DMS153 (cell line): ENCODE results near the gene RRBP1.
"Not testable (repeated sequence)": the region's sequence is repeated elsewhere in the genome, so short reads cannot be mapped to it uniquely, and the experiment has no call there.

ENCODE experiments used
- DNase-seq: peaks from one replicate; lab custom pipeline; 2025; lab: John Stamatoyannopoulos, UW

The RRBP1 gene

GRCh38 chr20:17661121-17661744 lies 20.8 kb downstream of the RRBP1 start:
- DNase-seq, result no peak

- DNase-seq, result no peak
Measured at GRCh38 chr20:17660667-17661066, 21.4 kb downstream of the RRBP1 start.

GRCh38 chr20:17659801-17660200 lies 22.2 kb downstream of the RRBP1 start:
- DNase-seq, result no peak

GRCh38 chr20:17659344-17659743 lies 22.7 kb downstream of the RRBP1 start:
- DNase-seq, result not testable (repeated sequence)

GRCh38 chr20:17658648-17658993 lies 23.4 kb downstream of the RRBP1 start:
- no peak for DNase-seq

- DNase-seq, result no peak
Measured at GRCh38 chr20:17657898-17658647, 24.0 kb downstream of the RRBP1 start.

GRCh38 chr20:17657079-17657825 lies 24.8 kb downstream of the RRBP1 start:
- no peak for DNase-seq

GRCh38 chr20:17655865-17656479 lies 26.1 kb downstream of the RRBP1 start:
- DNase-seq, result no peak

- no peak for DNase-seq
Measured at GRCh38 chr20:17655286-17655651, 26.8 kb downstream of the RRBP1 start.

- no peak for DNase-seq
Measured at GRCh38 chr20:17654649-17655285, 27.3 kb downstream of the RRBP1 start.

- DNase-seq, result no peak
Measured at GRCh38 chr20:17653835-17654648, 28.0 kb downstream of the RRBP1 start.

GRCh38 chr20:17652411-17652810 lies 29.6 kb downstream of the RRBP1 start:
- DNase-seq, result no peak

GRCh38 chr20:17651760-17652388 lies 30.2 kb downstream of the RRBP1 start:
- no peak for DNase-seq

GRCh38 chr20:17651129-17651759 lies 30.8 kb downstream of the RRBP1 start:
- DNase-seq, result no peak

GRCh38 chr20:17650301-17651128 lies 31.5 kb downstream of the RRBP1 start:
- DNase-seq, result no peak

- DNase-seq, result peak; percentile 44
Measured at GRCh38 chr20:17648791-17649730, 33.0 kb downstream of the RRBP1 start.

GRCh38 chr20:17648315-17648646 lies 33.8 kb downstream of the RRBP1 start:
- DNase-seq, result no peak
